ENCODE data around the gene NPEPL1.
"Not testable (repeated sequence)": the region's sequence is repeated elsewhere in the genome, so short reads cannot be mapped to it uniquely, and the experiment has no call there.

Gene NPEPL1

GRCh38 chr20:58715801-58716475 is 23.3 kb downstream of the NPEPL1 start:
- no peak for FAIRE-seq

GRCh38 chr20:58716476-58717277 is 24.1 kb downstream of the NPEPL1 start:
- FAIRE-seq, result no peak

- FAIRE-seq, result no peak
Measured at GRCh38 chr20:58717278-58718091, 24.9 kb downstream of the NPEPL1 start.

- no peak for FAIRE-seq
Measured at GRCh38 chr20:58718121-58718563, 25.5 kb downstream of the NPEPL1 start.

- no peak for FAIRE-seq
Measured at GRCh38 chr20:58718729-58719128, 26.1 kb downstream of the NPEPL1 start.

GRCh38 chr20:58719258-58719657 is 26.7 kb downstream of the NPEPL1 start:
- FAIRE-seq, result no peak

GRCh38 chr20:58719971-58720371 is 27.4 kb downstream of the NPEPL1 start:
- no peak for FAIRE-seq

GRCh38 chr20:58720890-58721289 is 28.3 kb downstream of the NPEPL1 start:
- FAIRE-seq, result no peak

GRCh38 chr20:58721951-58722778 is 29.6 kb downstream of the NPEPL1 start:
- FAIRE-seq, result no peak

GRCh38 chr20:58722877-58723627 is 30.5 kb downstream of the NPEPL1 start:
- FAIRE-seq, result no peak

GRCh38 chr20:58723628-58723984 is 31.0 kb downstream of the NPEPL1 start:
- no peak for FAIRE-seq

- not testable (repeated sequence) for FAIRE-seq
Measured at GRCh38 chr20:58726156-58726555, 33.6 kb downstream of the NPEPL1 start.

GRCh38 chr20:58731192-58731591 is 38.6 kb downstream of the NPEPL1 start:
- FAIRE-seq, result no peak

- no peak for FAIRE-seq
Measured at GRCh38 chr20:58737198-58737597, 44.6 kb downstream of the NPEPL1 start.

- no peak for FAIRE-seq
Measured at GRCh38 chr20:58740356-58741308, 48.0 kb downstream of the NPEPL1 start.

GRCh38 chr20:58741384-58741783 is 48.8 kb downstream of the NPEPL1 start:
- FAIRE-seq, result no peak

- FAIRE-seq, result no peak
Measured at GRCh38 chr20:58742668-58743566, 50.3 kb downstream of the NPEPL1 start.

GRCh38 chr20:58743929-58744534 is 51.4 kb downstream of the NPEPL1 start:
- no peak for FAIRE-seq

- no peak for FAIRE-seq
Measured at GRCh38 chr20:58744836-58745235, 52.2 kb downstream of the NPEPL1 start.
